Hair follicular keratinocyte (primary cell): ENCODE measurements around the gene TMEM50B. TPM values are rescaled to one million over a fixed set of nuclear protein-coding genes. Genes with fewer than 3 reads are reported as not detected.

Experiments used
- total RNA-seq: library from RNA; depleted of rRNA; stranded (reverse); fragments of >200 nt; gene quantifications from 2 replicates; pipeline ENCODE4 v1.2.3, GENCODE V29; 2015

TMEM50B gene
- total RNA-seq = 27.3 and 28.6 TPM in 2 replicates

DNA sequence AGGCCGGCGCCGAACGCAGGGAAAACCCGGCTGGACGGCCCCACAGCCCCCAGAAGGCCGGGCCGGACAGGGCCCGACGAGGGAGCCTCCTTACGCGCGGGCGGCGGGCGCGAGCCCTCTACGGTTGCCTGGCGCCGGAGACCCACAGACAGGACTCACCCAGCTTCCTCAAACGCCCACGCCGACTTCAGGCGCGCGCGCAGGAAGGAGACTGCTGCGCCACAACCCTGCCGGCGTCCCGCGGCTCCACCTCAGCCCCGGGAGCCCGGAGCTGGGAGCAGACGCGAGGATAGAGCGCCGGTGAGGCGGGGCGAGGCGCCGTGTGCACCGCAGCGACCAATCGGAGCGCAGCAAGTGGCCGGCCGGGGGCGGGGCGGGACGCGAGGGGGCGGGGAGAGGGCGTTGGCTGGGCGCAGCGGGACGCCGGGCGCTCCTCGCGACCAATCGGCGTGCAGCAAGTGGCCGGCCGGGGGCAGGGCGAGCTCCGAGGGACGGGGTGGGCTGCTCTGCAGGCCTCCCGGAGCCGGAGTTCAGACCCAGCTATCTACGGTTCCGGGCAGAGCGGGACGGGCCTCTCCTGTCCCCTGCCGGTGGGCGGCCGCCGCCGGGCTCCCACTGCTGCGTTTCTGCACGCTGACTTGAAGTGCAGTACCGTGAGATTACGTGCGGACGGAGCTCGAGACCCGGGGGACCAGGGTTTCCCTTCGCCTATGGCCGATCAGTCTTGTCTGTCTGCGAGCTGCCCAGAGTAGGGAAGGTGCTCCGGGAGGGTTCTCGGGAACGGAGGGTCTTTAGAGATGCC is at the start of gene TMEM50B:
TMEM50B (minus strand) TSS at position 296 of the 802 bp plus-strand sequence. CDS start 11,089 bp downstream, outside the sequence.

DNA sequence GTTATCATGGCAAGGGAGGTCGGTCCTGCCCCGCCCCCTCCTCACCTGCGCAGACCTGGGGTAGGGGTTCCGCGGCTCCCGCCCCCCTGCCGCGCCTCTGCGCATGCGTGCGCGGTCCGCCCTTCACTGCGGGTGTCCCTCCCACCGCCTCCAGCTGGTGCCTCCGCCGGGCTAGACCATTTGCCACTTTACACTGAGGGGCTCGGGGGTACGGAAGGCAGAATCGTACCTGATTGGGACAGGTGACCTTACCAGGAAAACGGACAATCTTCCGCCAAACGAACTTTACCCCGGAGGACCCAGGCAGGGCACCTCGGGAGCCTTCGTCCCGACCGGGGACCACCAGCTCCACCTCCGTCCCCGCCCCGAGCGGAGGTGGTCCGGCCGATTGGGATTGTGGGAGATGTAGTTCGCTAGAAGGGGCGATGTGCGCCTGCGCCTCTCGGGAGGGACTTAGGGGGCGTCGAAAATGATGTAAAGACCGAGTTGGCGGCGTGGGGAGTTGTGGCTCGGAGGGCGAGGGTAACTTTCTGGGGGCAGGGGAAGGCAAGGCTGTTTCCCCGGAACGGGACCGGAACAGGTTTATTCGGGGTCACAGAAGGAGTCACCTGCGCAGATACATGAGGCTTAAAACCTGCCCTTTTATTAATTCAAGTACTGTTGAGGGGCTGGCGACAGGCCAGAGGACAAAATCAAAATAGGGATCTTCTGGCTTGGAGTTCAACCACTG is 11.8 kb upstream of the TMEM50B start, which contains the start of gene DNAJC28:
DNAJC28 (minus strand) TSS at position 344 of the 730 bp plus-strand sequence. CDS start 2,323 bp downstream, outside the sequence.

DNA sequence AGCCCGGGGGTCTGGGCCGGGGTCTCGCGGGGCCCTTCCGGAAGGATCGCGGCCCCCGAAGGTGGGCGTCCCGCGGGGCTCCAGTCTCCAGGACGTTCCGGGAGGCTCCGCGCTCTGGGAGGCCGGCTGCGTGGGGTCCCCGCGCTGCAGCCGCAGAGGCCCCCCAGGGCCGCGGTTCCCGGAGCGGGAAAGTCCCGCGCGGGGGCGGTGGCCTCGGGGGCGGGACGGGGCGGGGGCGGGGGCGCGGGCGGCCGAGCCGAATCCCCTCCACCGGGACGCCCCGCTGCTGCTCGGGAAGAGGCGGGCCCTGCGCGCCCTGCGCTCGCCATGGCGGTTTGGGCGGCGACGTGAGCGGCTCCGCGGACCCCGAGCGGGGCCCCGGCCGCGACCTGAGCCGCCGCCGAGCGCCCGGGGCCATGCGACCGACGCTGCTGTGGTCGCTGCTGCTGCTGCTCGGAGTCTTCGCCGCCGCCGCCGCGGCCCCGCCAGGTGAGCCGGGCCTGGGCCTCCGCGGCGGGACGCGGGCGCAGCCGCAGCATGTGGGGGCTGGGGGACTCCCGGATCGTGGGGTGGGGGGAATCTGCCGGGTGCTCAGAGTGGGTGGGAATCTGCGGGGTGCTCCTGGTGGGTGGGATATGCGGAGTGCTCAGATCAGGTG is 76.5 kb downstream of the TMEM50B start, which contains the start of gene IFNGR2:
IFNGR2 (plus strand) TSS at position 286 of the 658 bp plus-strand sequence; CDS start at position 417, 131 bp downstream.

Other genes with a start within 250 kb of the TMEM50B start
- gene IL10RB, start 213.6 kb downstream of the TMEM50B start, total RNA-seq = 27.3 and 32.1 TPM in 2 replicates
- 9.4 and 14.3 TPM in 2 replicates for gene IFNAR1, start 155.0 kb downstream of the TMEM50B start, total RNA-seq
- 99.9 and 182 TPM in 2 replicates for gene IFNGR2, start 76.6 kb downstream of the TMEM50B start, total RNA-seq
- 0.23 and 1.0 TPM in 2 replicates for gene DNAJC28, start 11.7 kb upstream of the TMEM50B start, total RNA-seq
- 97.5 and 186 TPM in 2 replicates for gene GART, start 62.1 kb upstream of the TMEM50B start, total RNA-seq
- gene SON, start 63.1 kb upstream of the TMEM50B start, total RNA-seq = 141 and 170 TPM in 2 replicates
- 12.6 and 32.4 TPM in 2 replicates for gene DONSON, start 108.7 kb upstream of the TMEM50B start, total RNA-seq
- gene CRYZL1, start 161.8 kb upstream of the TMEM50B start, total RNA-seq = 6.6 and 16.6 TPM in 2 replicates
- 15.9 and 22.8 TPM in 2 replicates for gene ITSN1, start 162.5 kb upstream of the TMEM50B start, total RNA-seq